D341Med (cell line): ENCODE data around the gene PREP.
"Not testable (repeated sequence)": the region's sequence is repeated elsewhere in the genome, so short reads cannot be mapped to it uniquely, and the experiment has no call there.

ENCODE experiments used
- DNase-seq: peaks from one replicate; pipeline ENCODE4 v3.0.0; 2012; ENCODE audit warnings: low spot score

Gene PREP

GRCh38 chr6:105402939-105403935, at the start of gene PREP:
TSS of gene PREP (minus strand) at chr6:105403082. CDS start at chr6:105402891, 191 bp downstream.
- DNase-seq = peak; percentile 94

GRCh38 chr6:105452376-105452775, 49.5 kb upstream of the PREP start:
- no peak for DNase-seq

- DNase-seq = no peak
These were observed 47.0 kb upstream of the PREP start for GRCh38 chr6:105449756-105450390.

- DNase-seq = no peak
These were observed 42.6 kb upstream of the PREP start for GRCh38 chr6:105445481-105445880.

GRCh38 chr6:105443941-105444340, 41.1 kb upstream of the PREP start:
- DNase-seq = no peak

GRCh38 chr6:105442369-105442768, 39.5 kb upstream of the PREP start:
- no peak for DNase-seq

GRCh38 chr6:105437236-105437635, 34.4 kb upstream of the PREP start:
- DNase-seq = no peak

GRCh38 chr6:105433723-105434122, 30.8 kb upstream of the PREP start:
- DNase-seq = no peak

- no peak for DNase-seq
These were observed 29.9 kb upstream of the PREP start for GRCh38 chr6:105432797-105433196.

GRCh38 chr6:105431226-105431625, 28.3 kb upstream of the PREP start:
- no peak for DNase-seq

GRCh38 chr6:105430685-105431084, 27.8 kb upstream of the PREP start:
- no peak for DNase-seq

GRCh38 chr6:105429676-105430075, 26.8 kb upstream of the PREP start:
- DNase-seq = no peak

GRCh38 chr6:105428342-105428957, 25.6 kb upstream of the PREP start:
- DNase-seq = no peak

GRCh38 chr6:105424175-105424783, 21.4 kb upstream of the PREP start:
- peak; percentile 73 for DNase-seq

- not testable (repeated sequence) for DNase-seq
These were observed 14.1 kb upstream of the PREP start for GRCh38 chr6:105416971-105417370.

- no peak for DNase-seq
These were observed 6.9 kb upstream of the PREP start for GRCh38 chr6:105409734-105410133.

- DNase-seq = peak; percentile 51
These were observed 568 bp downstream of the PREP start for GRCh38 chr6:105402090-105402938.

GRCh38 chr6:105401247-105402089, 1.4 kb downstream of the PREP start:
- no peak for DNase-seq

GRCh38 chr6:105400501-105400900, 2.4 kb downstream of the PREP start:
- no peak for DNase-seq

- DNase-seq = no peak
These were observed 4.0 kb downstream of the PREP start for GRCh38 chr6:105398859-105399258.
